CMK (cell line): ENCODE measurements around the gene NUPR1.
"Not testable (repeated sequence)": the region's sequence is repeated elsewhere in the genome, so short reads cannot be mapped to it uniquely, and the experiment has no call there.

Experiments
- DNase-seq: peaks from one replicate; pipeline ENCODE4 v3.0.0-alpha.2; 2010; ENCODE audit warnings: low read depth

NUPR1 gene

DNA sequence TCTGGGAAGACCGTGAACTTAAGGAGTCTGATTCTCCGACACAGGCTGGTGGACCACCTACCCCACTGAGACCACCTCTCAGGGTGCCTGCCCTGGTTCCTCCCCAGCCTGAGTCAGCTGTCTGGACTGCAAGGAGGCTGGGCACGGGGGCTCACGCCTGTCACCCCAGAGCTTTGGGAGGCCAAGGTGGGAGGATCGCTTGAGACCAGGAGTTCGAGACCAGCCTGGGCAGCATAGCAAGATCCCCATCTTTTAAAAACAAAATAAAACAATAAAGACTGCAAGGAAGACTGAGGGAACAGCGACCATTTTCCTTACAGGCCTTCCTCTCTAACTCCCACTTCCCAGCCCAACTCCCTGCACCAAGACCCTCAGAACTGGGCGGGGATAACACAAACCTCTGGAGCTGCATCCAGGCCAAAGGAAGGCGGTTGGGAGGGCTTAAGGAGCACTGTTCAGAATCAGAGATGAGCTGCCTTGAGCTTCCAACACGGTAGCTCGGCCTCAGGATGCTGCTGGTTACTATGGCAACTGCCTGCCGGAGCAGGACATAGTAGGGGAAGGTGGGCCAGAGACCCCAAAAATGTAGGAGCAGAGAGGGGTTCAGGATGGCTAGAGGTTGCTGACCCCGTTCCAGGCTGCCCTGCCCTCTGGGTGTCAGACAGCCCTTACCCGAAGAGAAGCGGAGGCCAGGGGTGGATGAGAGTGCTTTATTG is 40.0 kb downstream of the NUPR1 start:
- DNase-seq = no peak

DNA sequence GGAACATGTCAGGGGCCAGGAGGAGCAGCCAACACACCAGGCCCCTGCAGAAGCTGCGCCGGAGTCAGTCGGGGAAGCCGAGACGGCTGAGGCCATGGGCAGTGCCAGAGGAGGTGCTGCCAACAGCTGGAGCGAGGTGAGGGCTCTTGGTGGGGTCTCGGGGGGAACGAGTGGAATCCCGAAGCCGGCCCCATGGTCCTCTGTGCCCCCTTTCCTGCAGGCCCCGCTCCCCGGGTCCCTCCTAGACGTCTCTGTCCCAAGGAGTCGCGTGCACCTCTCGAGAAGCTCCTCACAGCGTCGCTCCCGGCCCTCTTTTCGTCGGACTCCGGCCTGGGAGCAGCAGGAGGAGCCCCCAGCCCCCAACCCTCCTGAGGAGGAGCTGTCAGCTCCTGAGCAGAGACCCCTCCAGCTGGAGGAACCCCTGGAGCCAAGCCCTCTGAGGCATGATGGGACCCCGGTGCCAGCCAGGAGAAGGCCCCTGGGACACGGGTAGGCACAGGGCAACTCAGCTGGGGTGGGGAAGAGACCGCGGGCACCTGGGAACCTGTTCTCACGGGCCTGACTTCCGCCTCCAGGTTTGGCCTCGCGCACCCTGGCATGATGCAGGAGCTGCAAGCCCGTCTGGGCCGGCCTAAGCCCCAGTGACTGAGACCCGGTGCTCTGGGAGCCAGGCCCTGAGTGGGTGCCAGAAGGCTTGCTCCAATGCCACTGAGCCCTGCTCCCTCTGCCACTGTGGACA is 40.7 kb downstream of the NUPR1 start:
- DNase-seq = no peak

DNA sequence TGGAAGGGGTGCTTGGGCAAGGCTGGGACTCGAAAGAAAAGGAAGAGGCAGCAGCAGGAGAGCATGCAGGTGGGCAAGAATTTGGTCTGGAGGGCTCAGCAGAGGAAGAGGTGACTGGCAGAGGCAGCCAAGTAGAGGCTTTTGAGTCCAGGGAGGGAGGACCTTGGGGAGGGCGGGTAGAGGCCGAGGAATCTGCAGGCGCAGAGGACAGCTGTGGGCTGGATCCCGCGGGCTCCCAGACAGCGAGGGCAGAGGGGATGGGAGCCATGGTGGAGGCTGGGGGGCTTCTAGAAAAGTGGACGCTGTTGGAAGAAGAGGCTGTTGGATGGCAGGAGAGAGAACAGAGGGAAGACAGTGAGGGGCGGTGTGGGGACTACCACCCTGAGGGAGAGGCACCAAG is 41.4 kb downstream of the NUPR1 start:
- no peak for DNase-seq

DNA sequence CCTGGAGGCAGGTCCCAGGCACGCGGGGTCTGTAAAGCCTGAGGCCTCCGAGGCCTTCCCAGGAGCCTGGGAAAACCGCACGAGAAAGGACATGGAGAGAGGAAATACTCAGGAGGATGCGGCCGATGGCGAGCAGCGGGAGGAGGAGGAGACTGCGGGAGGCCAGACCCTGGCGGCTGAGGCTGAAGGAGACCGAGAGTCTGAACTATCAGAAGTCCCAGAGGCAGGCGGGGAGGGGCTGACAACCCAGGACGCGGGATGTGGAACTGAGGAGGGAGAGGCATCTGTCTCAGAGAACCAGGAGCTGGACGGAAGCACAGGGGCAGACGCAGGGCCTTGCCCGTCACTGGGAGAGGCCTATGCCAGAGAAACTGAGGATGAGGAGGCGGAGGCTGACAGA is 41.9 kb downstream of the NUPR1 start:
- DNase-seq = no peak

DNA sequence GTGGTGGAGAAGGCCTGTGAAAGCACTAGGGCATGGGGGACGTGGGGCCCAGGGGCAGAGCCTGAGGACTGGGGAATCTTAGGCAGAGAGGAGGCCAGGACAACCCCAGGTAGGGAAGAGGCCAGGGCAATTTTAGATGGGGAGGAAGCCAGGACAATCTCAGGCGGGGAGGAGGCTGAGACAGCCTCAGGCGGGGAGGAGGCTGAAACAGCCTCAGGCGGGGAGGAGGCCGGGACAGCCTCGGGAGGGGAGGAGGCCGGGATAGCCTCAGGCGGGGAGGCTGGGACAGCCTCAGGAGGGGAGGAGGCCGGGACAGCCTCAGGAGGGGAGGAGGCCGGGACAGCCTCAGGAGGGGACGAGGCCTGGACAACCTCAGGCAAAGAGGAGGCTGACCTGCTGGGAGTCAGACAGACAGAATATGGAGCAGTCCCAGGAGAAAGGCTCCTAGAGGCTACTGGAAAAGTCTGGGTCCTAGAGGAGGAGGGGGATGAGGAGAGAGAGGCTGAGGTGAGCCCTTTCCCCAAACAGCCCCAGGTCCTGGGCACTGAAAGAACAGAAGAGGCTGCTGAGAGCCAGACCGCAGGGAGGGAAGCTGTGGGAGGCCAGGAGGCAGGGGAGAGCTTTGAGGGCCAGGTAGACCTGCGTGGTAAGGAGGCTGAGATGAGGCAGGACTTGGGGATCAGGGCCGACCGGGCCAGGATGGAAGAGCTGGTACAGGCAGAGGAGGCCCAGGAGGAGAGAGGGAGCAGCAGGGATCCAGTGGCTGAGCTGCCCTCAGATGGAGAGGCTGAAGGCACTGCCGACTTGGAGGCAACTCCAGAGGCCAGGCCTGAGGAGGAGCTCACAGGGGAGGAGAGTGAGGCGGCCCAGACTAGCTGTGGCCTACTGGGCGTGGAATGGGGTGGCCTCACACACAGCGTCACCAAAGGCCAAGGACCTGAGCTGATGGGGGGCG is 42.7 kb downstream of the NUPR1 start:
- no peak for DNase-seq

DNA sequence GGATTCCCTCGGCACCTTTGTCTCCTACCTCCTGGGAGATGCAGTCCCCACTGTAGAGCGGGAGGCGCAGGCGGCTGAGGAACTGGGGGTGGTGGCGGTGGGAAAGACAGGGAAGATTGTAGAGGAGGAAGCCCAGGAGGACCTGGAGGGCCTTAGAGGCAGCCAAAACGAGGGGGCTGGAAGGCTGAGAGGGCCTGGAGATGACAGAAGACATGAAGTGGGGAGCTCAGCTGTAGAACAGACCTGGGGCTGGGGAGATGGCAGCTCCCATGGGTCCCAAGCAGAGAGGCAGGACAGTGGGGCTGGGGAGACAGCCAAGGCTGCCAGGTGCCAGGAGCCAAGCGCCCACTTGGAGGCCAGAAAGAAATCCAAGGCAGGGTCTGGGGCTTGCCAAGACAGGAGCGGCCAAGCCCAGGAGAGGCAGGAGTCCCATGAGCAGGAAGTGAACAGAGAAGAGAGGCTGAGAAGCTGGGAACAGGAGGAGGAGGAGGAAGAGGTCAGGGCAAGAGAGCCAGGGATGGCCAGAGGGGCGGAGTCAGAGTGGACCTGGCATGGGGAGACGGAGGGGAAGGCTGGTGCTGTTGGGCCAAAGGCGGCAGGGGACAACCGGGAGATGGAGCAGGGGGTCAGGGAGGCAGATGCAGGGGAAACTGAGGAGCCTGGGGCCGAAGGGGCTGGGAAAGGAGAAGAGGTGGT is 43.5 kb downstream of the NUPR1 start:
- no peak for DNase-seq

DNA sequence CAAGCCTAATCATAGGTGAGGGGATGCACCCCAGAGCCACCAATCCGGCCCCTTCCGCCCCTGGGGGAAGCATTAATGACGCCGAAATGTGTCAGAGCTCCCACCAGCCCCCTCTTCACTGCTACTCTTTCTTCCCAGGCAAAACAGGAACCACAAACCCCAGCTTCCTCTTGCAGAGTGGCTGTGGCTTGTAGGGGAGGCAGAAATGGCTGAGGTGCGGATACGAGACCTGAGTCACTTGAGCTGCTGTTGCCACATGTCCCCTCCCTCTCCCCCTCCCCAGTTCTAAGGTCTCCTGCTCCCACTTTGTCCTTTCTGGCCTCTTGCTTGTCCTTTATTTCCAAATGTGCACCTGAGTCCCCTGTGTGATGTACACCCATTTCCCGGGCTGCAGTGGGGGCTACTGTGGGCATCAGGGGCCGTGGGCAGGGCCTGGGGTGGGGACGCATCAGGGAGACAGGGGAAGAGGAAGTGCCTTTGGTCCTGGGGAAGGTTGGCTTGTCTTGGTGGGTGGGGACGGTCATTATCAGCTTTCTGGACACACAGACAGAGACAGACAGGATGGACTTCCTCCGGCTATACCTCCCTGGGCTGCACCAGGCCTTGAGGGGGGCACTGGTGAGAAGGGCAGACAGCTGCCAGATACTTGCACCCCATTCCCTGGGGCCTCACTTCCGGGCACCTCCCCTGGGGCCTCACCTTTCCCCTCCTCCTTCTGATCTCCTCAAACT is 44.5 kb downstream of the NUPR1 start, which contains the start of gene APOBR:
TSS of gene APOBR (plus strand) at position 523 of the 731 bp plus-strand sequence. CDS start at position 562, 39 bp downstream.
- peak; percentile 85 for DNase-seq

DNA sequence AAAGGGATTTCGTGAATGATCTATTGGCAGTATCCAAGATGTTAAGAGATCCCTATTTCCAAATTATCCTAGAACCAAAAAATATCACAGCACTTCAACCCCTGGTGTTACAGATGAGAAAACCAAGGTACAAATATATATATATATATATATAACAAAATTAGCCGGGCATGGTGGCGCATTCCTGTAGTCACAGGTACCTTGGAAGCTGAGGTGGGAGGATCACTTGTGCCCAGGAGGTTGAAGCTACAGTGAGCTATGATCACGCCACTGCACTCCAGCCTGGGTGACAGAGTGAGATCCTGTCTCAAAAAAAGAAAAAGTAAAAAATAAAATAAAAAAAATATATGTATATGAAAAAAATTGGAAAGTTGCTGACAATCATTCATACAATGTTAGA is 46.3 kb downstream of the NUPR1 start:
- DNase-seq = no peak

DNA sequence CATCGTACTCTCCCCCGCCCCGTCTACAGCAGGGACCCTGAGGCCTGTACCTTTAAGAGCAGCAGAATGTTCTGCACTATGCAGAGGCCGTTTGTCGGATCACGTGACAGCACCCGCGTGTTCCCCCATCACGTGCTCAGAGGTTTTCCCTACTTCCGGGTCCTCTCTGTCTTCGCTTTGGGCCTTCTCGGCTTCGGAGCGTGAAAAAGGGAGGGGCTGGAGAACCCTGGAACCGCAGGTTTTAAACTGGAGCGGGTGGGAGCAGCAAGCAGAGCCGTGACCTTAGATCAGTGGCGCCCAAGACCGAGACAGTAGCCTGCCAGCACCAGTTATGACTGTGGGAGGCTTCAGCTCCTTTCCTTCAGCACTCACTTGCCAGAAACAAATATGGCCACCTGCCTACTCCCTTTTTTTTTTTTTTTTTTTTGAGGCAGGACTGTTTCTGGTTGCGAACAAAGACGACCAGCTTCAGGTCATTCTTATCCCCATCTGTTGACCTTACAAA is 46.8 kb downstream of the NUPR1 start, which contains the start of gene CLN3:
TSS of gene CLN3 (minus strand) at position 105 of the 505 bp plus-strand sequence. CDS start 315 bp downstream, outside the sequence.
- DNase-seq = peak; percentile 97

DNA sequence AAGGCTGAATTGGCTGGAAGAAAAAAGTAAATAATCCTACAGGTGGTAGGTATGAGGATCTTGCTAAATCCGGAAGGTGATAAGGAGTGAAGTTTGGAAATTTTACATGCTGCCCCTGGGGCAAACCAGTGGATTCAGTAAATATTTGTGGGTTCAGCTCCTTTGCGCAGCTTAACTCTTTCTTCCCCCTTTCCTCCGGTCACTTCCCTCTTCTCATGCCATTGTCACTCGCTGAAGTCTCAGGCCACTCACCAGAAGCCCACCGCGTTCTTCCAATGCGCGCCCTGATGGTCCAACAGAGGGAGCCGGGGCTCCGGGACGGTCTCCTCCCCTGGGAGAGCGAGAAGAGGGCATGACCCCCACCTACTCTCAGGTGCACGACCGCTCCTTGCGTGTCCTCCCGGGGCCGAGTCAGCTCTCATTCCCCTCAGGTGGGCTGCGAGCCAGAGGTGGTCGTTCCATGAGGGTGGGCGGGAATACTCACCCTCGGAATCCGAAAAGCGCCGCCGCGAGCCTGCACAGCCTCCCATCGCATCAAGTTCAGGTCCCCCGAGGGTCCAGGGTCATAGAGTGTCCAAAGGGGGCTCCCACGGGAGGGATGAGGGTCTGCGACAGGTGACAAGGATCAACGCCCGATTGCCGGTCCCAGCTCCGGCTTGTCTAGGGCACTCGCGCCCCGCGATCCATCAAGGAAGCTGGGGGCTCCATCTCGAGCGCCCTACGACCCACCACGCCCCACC is 47.4 kb downstream of the NUPR1 start:
- no peak for DNase-seq

DNA sequence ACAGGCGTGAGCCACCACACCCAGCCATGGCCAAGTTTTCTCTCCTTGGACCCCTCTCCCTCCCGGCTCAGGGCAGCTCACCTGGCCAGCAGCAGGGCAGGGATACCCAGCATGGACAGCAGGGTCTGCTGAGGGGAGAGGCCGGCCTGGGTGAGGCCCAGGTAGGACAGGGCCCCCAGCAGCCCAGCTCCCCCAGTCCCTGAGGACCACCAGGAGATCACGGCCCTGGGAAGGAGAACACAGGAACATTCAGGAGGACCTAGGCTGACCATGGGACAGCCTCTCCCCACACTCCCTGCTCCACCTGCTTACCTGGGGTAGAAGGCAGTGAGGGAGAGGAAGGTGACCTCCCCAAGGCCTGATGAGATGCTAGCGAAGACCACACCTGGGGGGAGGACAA is 52.5 kb downstream of the NUPR1 start:
- no peak for DNase-seq

DNA sequence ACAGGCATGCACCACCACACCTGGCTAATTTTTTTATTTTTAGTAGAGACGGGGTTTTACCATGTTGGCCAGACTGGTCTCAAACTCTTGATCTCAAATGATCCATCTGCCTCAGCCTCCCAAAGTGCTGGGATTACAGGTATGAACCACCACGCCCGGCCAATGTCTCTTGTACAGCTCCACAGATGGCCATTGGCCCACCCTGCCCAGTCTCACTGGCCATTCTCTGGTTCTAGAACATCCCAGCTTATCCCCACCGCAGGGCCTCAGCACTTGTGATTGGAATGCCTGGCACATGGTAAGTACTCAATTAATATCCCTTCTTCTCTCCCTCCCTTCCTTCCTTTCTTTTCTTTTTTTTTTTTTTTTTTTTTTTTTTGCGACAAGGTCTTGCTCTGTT is 55.4 kb downstream of the NUPR1 start:
- not testable (repeated sequence) for DNase-seq
